ENCODE measurements around the gene UQCC2. TPM values are rescaled to one million over a fixed set of nuclear protein-coding genes. Genes with fewer than 3 reads are reported as not detected.
A peak's percentile ranks its signal among the peaks of the same experiment; 100 is the strongest.

The UQCC2 gene
- 79.5 and 98.8 TPM in 2 replicates for total RNA-seq (ENCODE audit: low replicate concordance)
- long read RNA-seq, full-length matches to known transcripts = 23 of 30 reads
- long read RNA-seq, partial matches to known transcripts = 4 of 30 reads
- long read RNA-seq, other reads (novel, unspliced or antisense) = 3 of 30 reads

DNA sequence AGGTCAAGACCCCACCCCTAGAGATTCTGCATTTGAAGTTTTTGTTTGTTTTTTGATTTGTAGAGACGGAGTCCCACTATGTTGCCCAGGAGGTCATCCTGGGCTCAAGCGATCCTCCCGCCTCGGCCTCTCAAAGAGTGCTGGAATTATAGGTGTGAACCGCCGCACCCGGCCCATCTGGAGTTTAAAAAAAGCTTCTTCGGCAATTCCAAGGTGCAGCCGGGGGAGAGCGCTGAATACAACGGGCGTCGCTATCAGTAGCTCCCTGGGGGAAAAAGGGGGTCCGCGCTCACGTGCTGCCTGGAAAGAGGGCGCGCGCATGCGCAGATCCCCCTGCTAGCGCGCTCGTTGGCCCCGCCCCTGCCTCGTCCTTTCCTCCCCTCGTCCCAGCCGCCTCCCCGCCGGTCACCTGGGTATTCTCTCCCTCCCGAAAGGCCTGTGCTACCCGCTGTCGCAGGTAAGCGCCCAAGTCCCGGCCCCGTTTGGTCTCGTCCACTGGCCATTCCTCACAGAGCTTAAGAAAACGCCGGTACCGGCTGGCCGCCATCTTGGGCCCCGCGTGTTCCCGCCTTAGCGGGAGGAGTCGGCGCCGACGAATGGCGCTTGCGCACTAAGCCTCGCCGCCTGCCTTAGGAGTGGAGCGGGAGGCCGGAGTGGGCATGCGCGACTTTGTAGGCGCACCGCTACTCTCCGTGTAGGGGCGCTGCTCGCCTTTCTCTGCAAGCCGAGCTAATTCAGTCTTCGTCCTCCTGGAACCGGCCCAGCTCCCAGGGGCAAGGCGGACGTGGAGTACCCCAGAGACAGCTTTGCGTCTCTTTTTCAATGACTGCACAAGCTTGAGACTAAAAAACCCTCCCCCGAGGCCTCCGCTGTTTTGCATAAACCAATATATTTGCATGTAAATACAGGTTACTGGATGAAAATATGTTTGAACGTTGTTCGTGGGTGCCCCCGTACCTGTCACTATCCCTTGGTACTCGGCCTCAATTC is at the start of gene UQCC2:
UQCC2 (minus strand) TSS at position 561 of the 990 bp plus-strand sequence; CDS start at position 547, 14 bp downstream.
- H3K9me3 Mint-ChIP-seq = no peaks in the 10 kb centered on the region
- H3K36me3 Mint-ChIP-seq = peaks cover 20% of the 10 kb centered on the region
- DNase-seq (ENCODE audit: extremely low spot score, unreplicated experiment) = peak; percentile 98
- peak within 1 kb of the TSS; percentile 99 for H3K27ac Mint-ChIP-seq
- H3K27me3 Mint-ChIP-seq = no peaks in the 10 kb centered on the region
- H3K4me3 Mint-ChIP-seq = peak within 1 kb of the TSS; percentile 99
- peaks cover 27% of the 10 kb centered on the region for H3K4me1 Mint-ChIP-seq (ENCODE audit: unreplicated experiment)
- TF ChIP-seq, protein P1, sequence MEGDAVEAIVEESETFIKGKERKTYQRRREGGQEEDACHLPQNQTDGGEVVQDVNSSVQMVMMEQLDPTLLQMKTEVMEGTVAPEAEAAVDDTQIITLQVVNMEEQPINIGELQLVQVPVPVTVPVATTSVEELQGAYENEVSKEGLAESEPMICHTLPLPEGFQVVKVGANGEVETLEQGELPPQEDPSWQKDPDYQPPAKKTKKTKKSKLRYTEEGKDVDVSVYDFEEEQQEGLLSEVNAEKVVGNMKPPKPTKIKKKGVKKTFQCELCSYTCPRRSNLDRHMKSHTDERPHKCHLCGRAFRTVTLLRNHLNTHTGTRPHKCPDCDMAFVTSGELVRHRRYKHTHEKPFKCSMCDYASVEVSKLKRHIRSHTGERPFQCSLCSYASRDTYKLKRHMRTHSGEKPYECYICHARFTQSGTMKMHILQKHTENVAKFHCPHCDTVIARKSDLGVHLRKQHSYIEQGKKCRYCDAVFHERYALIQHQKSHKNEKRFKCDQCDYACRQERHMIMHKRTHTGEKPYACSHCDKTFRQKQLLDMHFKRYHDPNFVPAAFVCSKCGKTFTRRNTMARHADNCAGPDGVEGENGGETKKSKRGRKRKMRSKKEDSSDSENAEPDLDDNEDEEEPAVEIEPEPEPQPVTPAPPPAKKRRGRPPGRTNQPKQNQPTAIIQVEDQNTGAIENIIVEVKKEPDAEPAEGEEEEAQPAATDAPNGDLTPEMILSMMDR (conservative IDR thresholded peaks at IDR 0.05) = peak; percentile 69

DNA sequence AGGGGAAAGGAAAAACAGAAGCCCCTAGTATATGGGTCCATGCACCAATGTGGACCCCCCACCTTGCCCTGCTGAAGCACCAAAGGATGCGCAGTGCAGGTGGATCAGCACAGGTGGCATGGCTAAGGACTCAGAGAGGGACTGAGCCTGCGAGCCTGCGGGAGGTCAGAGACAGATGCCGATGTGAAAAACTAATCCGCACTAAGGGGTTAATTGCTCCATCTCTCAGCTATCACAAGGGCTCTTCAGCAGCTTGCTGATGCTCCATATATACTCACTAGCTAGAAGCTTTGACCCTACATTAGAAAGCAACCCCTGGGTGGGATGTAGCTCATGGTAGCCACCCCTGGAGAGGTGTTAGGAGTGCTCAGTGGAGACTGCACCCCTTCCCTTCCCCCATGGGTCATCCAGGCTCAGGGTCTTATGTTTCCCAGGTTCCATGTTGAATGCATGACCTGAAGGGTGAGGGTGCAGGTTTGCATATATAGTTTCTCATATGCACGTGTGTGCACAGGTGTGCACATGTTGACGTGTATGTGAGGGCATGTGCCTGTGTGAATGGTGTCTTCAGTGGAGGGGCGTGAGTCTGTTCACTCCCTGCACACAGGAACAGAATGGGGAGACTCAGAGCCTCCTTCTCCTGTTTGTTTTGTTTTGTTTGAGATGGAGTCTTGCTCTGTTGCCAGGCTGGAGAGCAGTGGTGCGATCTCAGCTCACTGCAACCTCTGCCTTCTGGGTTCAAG is 48.6 kb upstream of the UQCC2 start:
- Mint-ChIP-seq H3K36me3 (no peaks in the 10 kb centered on the region), H3K27ac (no peak overlapping the region), H3K4me3 (no peak overlapping the region), H3K9me3 (no peaks in the 10 kb centered on the region), H3K27me3 (no peaks in the 10 kb centered on the region), H3K4me1 (ENCODE audit: unreplicated experiment) (peaks cover 13% of the 10 kb centered on the region)
- TF ChIP-seq, protein P1 (conservative IDR thresholded peaks at IDR 0.05) = no peak
- no peak for DNase-seq (ENCODE audit: extremely low spot score, unreplicated experiment)

DNA sequence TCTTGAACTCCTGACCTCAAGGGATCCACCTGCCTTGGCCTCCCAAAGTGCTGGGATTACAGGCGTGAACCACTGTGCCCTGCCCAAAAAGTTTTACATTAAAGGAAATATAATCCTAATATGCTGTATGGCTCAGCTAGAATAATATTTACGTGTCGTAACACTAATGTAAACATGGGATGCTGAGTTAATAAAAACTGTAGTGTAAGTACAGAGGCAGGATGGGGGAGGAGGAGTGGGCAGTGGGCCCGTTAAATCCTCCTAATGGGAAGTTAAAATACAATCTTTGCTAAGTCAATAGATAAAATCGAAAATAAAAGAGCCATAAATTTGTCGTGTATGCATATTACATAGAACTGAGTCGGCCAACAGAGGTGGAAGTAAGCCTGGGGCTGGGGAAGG is 47.3 kb upstream of the UQCC2 start:
- peaks cover 16% of the 10 kb centered on the region for H3K4me1 Mint-ChIP-seq (ENCODE audit: unreplicated experiment)
- TF ChIP-seq, protein P1 (conservative IDR thresholded peaks at IDR 0.05) = no peak
- H3K27me3 Mint-ChIP-seq = no peaks in the 10 kb centered on the region
- no peak for DNase-seq (ENCODE audit: extremely low spot score, unreplicated experiment)
- no peaks in the 10 kb centered on the region for H3K9me3 Mint-ChIP-seq
- H3K4me3 Mint-ChIP-seq = no peak overlapping the region
- no peaks in the 10 kb centered on the region for H3K36me3 Mint-ChIP-seq
- H3K27ac Mint-ChIP-seq = no peak overlapping the region

DNA sequence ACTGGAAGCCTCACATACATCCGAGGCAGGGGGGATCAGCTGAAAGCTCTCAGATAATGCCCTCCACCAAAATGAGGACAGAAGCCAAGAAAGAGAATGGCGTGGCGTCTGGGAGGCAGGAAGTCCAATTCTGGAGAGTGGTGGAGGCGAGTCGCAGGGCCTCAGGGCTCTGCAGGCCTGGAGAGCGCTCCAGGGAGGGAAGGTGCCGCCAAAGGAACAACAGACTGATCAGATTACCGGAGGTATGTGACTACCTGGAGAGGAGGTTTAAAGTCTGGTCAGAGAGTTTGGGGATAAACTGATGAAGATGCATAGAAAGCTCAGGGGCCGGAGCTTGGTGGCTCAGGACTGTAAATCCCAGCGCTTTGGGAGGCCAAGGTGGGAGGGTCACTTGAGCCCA is 46.4 kb upstream of the UQCC2 start:
- Mint-ChIP-seq H3K36me3 (no peaks in the 10 kb centered on the region), H3K4me1 (ENCODE audit: unreplicated experiment) (peaks cover 16% of the 10 kb centered on the region), H3K27me3 (no peaks in the 10 kb centered on the region), H3K27ac (no peak overlapping the region), H3K4me3 (no peak overlapping the region), H3K9me3 (no peaks in the 10 kb centered on the region)
- DNase-seq (ENCODE audit: extremely low spot score, unreplicated experiment) = no peak
- TF ChIP-seq, protein P1 (conservative IDR thresholded peaks at IDR 0.05) = no peak

DNA sequence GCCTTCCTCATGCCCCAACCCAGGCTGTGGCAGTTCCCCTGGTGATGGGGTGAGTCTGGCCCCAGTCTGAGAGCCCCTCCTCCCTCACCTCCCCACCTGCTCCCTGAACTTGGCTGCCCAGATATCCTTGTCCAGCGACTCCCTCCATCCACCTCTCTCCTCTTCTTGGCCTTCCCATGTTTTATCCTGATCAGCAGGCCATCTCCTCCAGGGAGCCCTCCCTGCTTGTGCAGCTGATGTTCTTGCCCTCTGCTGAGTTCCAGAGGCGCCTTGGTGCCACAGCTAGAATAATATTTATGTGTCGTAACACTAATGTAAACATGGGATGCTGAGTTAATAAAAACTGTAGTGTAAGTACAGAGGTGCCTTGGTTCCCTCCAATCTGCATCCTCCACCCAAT is 45.6 kb upstream of the UQCC2 start:
- H3K4me3 Mint-ChIP-seq = no peak overlapping the region
- peaks cover 11% of the 10 kb centered on the region for H3K4me1 Mint-ChIP-seq (ENCODE audit: unreplicated experiment)
- no peak overlapping the region for H3K27ac Mint-ChIP-seq
- no peak for DNase-seq (ENCODE audit: extremely low spot score, unreplicated experiment)
- TF ChIP-seq, protein P1 (conservative IDR thresholded peaks at IDR 0.05) = no peak
- H3K27me3 Mint-ChIP-seq = no peaks in the 10 kb centered on the region
- no peaks in the 10 kb centered on the region for H3K36me3 Mint-ChIP-seq
- H3K9me3 Mint-ChIP-seq = no peaks in the 10 kb centered on the region
